Measurements from ENCODE around the gene DOCK2.

Gene DOCK2

DNA sequence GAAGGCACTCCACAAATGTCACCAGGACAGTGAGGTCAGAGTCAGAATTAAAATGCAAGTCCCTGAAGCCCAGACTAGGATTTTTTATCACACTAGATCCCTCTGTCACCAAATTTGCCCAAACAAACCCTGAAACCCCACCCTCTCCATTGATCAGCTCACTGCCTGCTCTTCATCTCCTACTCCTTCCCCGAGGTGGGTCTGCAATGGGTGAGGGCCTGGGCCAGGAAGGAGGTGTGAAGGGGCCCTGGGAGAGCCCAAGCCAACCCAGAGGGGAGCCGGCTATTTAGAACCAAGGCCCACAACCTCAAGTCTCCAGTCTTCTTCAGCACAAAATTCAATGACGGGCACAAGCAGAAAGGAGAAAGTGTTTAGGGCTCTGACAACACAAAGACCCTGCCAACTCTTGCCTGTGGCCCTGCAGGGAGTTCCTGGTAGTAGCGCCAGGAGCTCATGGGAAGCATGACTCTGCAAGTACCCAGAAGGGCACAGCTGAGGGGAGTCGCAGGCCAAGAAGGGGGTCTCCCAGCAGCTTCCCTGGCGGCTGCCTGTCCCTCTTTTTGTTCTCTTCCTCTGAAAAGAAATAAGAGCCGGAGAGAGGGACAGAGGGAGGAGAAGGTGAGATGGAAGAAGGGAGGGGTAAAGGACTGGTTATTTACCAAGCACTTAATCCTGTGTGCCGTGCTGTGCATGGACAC is 474.2 kb downstream of the DOCK2 start:
- TF ChIP-seq CTCF (IDR thresholded peaks at IDR 0.05; ENCODE audit: low read depth, low read length, missing control alignments) = no peak
- no peak overlapping the region for H3K4me3 ChIP-seq (replicated peaks; ENCODE audit: low read depth, low read length)
- DNase-seq (ENCODE audit: extremely low read depth, low read depth) = no peak

- no peak for TF ChIP-seq CTCF (IDR thresholded peaks at IDR 0.05; ENCODE audit: low read depth, low read length, missing control alignments)
- DNase-seq (ENCODE audit: extremely low read depth, low read depth) = no peak
- H3K4me3 ChIP-seq (replicated peaks; ENCODE audit: low read depth, low read length) = no peak overlapping the region
These were observed 475.9 kb downstream of the DOCK2 start for GRCh38 chr5:170112876-170113521.

- DNase-seq (ENCODE audit: extremely low read depth, low read depth) = no peak
- TF ChIP-seq CTCF (IDR thresholded peaks at IDR 0.05; ENCODE audit: low read depth, low read length, missing control alignments) = no peak
- H3K4me3 ChIP-seq (replicated peaks; ENCODE audit: low read depth, low read length) = no peak overlapping the region
These were observed 476.4 kb downstream of the DOCK2 start for GRCh38 chr5:170113522-170113900.

DNA sequence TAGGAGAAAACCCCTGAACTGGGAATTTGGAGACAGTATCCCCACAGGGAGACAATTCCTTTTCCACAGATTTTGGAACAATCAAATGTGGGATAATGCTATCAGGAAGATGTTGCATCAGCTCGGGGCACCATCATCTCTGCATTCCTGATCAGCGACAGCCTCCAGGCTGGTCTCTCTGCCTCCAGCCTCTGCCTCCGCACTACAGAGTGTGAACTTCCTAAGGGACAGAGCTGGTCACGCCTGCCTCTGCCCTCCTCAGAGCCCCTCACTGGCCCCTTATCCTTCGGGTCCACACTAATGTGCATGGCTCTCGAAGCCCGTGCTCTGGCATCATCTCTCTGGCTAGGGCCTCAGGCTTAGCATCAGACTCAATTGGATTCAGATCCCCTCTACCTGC is 477.2 kb downstream of the DOCK2 start:
- TF ChIP-seq CTCF (IDR thresholded peaks at IDR 0.05; ENCODE audit: low read depth, low read length, missing control alignments) = no peak
- DNase-seq (ENCODE audit: extremely low read depth, low read depth) = no peak
- no peak overlapping the region for H3K4me3 ChIP-seq (replicated peaks; ENCODE audit: low read depth, low read length)

GRCh38 chr5:170115925-170116324 is 478.9 kb downstream of the DOCK2 start:
- H3K4me3 ChIP-seq (replicated peaks; ENCODE audit: low read depth, low read length) = no peak overlapping the region
- TF ChIP-seq CTCF (IDR thresholded peaks at IDR 0.05; ENCODE audit: low read depth, low read length, missing control alignments) = no peak
- no peak for DNase-seq (ENCODE audit: extremely low read depth, low read depth)

DNA sequence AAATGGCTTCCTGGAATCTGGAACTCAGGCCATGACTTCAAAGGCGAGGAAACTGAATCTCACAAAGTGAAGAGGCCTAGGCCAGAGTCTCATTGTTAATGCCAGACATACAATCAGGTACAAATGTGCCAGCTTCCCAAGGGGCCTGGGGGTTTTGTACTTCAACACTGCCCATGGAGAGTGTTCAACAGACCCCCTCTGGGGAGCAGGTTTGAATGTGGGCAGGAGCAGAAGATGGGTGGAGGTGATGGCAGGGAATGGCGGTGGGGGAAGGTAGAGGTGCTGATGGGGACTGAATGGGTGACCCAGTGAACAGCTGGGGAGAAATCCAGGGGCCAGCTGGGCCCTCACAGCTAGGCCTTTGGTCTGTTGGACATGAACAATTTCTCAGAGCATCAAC is 480.7 kb downstream of the DOCK2 start:
- no peak for TF ChIP-seq CTCF (IDR thresholded peaks at IDR 0.05; ENCODE audit: low read depth, low read length, missing control alignments)
- H3K4me3 ChIP-seq (replicated peaks; ENCODE audit: low read depth, low read length) = no peak overlapping the region
- no peak for DNase-seq (ENCODE audit: extremely low read depth, low read depth)

Data from HFF-Myc (cell line).